Endothelial cell of umbilical vein (primary cell): Measurements from ENCODE around the gene MCRIP1. TPM values are rescaled to one million over a fixed set of nuclear protein-coding genes. Genes with fewer than 3 reads are reported as not detected.

Source experiments
- BruUV-seq: library from RNA; stranded (reverse); fragments of 400-500 nt; replicated peaks from 2 replicates; lab custom pipeline; 2021; lab: Mats Ljungman, UMichigan
- CTCF ChIA-PET: fragments of 300-600, 350-600 bp; sonication (Branson Sonifier 250); formaldehyde crosslinking; loops from one replicate; lab custom pipeline; 2021; ENCODE audit warnings: antibody characterized with exemption, inconsistent platforms; lab: Charles Lee
- POLR2A ChIA-PET: fragments of 300-600, 350-600 bp; sonication (Branson Sonifier 250); formaldehyde crosslinking; loops from one replicate; lab custom pipeline; 2021; ENCODE audit warnings: antibody characterized with exemption, inconsistent platforms; lab: Charles Lee
- DNase-seq: peaks from one replicate; pipeline ENCODE4 v3.0.0-alpha.2; 2011; ENCODE audit warnings: low read depth, low spot score
- FAIRE-seq: peaks from 2 replicates; lab custom pipeline; 2011; peaks lifted over from hg19 to GRCh38; lab: Jason Lieb, UNC
- H2AFZ ChIP-seq: 2 replicates; pipeline ENCODE4 v1.6.0; 2012; ENCODE audit warnings: low read depth, low read length, control low read depth, inconsistent platforms
- H3K27ac ChIP-seq: 2 replicates; pipeline ENCODE4 v1.5.1; 2011; ENCODE audit warnings: low read depth, mild to moderate bottlenecking, control low read depth, low read length, moderate library complexity; ENCODE audit not compliant: insufficient read depth
- H3K27me3 ChIP-seq, 2 experiments: 2 replicates each; pipeline versions ENCODE4 v1.6.0 to v1.6.1; 2011; ENCODE audit warnings: low read length in 2 of 2, mixed read lengths in 1 of 2; ENCODE audit not compliant: control insufficient read depth in 2 of 2, insufficient read depth in 2 of 2
- H3K36me3 ChIP-seq, 2 experiments: 2 replicates in 1 of 2; 3 replicates in 1 of 2; pipeline ENCODE4 v1.5.1; 2011; ENCODE audit warnings: low read length in 2 of 2, mild to moderate bottlenecking in 1 of 2, moderate library complexity in 1 of 2; ENCODE audit not compliant: control insufficient read depth in 2 of 2, insufficient read depth in 2 of 2; ENCODE audit errors: extremely low read depth in 1 of 2
- H3K4me1 ChIP-seq: 3 replicates; pipeline ENCODE4 v1.5.1; 2011; ENCODE audit warnings: mild to moderate bottlenecking, low read length; ENCODE audit not compliant: control insufficient read depth, insufficient read depth; ENCODE audit errors: extremely low read depth
- H3K4me2 ChIP-seq: 2 replicates; pipeline ENCODE4 v1.6.1; 2011; ENCODE audit warnings: low read length, control low read depth, mixed read lengths; ENCODE audit not compliant: insufficient read depth
- H3K4me3 ChIP-seq, 3 experiments: fragments of 200-600 bp in 1 of 3; sonication (generic), shearing (Covaris generic) in 1 of 3; replicated peaks in 1 of 3; 2 replicates each; pipeline ENCODE4 v1.5.1; 2011 to 2016; ENCODE audit warnings: control low read depth in 3 of 3, low read length in 3 of 3, mild to moderate bottlenecking in 2 of 3, inconsistent platforms in 1 of 3, low read depth in 1 of 3, moderate library complexity in 1 of 3; ENCODE audit not compliant: insufficient read depth in 1 of 3
- H3K79me2 ChIP-seq: 2 replicates; pipeline ENCODE4 v1.6.0; 2012; ENCODE audit warnings: low read length, inconsistent platforms; ENCODE audit not compliant: control insufficient read depth, insufficient read depth
- H3K9ac ChIP-seq: replicated peaks from 2 replicates; pipeline ENCODE3; 2011; ENCODE audit warnings: low read length, control low read depth; ENCODE audit not compliant: insufficient read depth; ENCODE audit errors: extremely low read depth
- H3K9me1 ChIP-seq: replicated peaks from 3 replicates; pipeline ENCODE4 v1.6.0; 2011; ENCODE audit warnings: mild to moderate bottlenecking, low read length; ENCODE audit not compliant: control insufficient read depth, insufficient read depth; ENCODE audit errors: extremely low read depth
- H3K9me3 ChIP-seq: replicated peaks from 2 replicates; pipeline ENCODE4 v1.5.1; 2012; ENCODE audit warnings: low read length, inconsistent platforms; ENCODE audit not compliant: control insufficient read depth, insufficient read depth
- H4K20me1 ChIP-seq: replicated peaks from 2 replicates; pipeline ENCODE3; 2011; ENCODE audit warnings: mild to moderate bottlenecking, low read length; ENCODE audit not compliant: control insufficient read depth, insufficient read depth; ENCODE audit errors: extremely low read depth
- EZH2 ChIP-seq: IDR thresholded peaks from 2 replicates; pipeline ENCODE4 v1.6.1; 2012; ENCODE audit warnings: borderline replicate concordance, low read depth, mild to moderate bottlenecking, moderate library complexity, low read length, inconsistent platforms; ENCODE audit not compliant: severe bottlenecking
- FOS ChIP-seq: IDR thresholded peaks from 2 replicates; pipeline ENCODE4 v1.6.1; 2011; ENCODE audit warnings: mild to moderate bottlenecking, low read length, moderate library complexity, borderline replicate concordance; ENCODE audit not compliant: insufficient read depth
- GATA2 ChIP-seq: IDR thresholded peaks from 2 replicates; pipeline ENCODE4 v1.7.0; 2011; ENCODE audit warnings: low read depth, mild to moderate bottlenecking, moderate library complexity, mixed read lengths, low read length; ENCODE audit not compliant: insufficient read length, insufficient read depth
- JUN ChIP-seq: IDR thresholded peaks from 2 replicates; pipeline ENCODE4 v1.6.1; 2011; ENCODE audit warnings: borderline replicate concordance, low read depth; ENCODE audit not compliant: insufficient read length, insufficient read depth
- MYC ChIP-seq: IDR thresholded peaks from one replicate; pipeline ENCODE4 v1.6.1; 2011; ENCODE audit warnings: mild to moderate bottlenecking, low read depth, low read length
- POLR2A ChIP-seq: IDR thresholded peaks from 2 replicates; pipeline ENCODE4 v1.6.1; 2012; ENCODE audit warnings: low read depth, mild to moderate bottlenecking, control low read depth, low read length
- POLR2AphosphoS5 ChIP-seq: IDR thresholded peaks from 2 replicates; pipeline ENCODE4 v1.6.1; 2012; ENCODE audit warnings: low read depth, mild to moderate bottlenecking, control low read depth, low read length, moderate library complexity; ENCODE audit not compliant: insufficient read depth
- dilution Hi-C: fragments of 300-500 bp; cut with MboI; formaldehyde crosslinking; loops from one replicate; pipeline ENCODE4 v1.15.0; 2019; ENCODE audit warnings: low sequenced_read_pairs; ENCODE audit not compliant: extremely low pct_ligation_motif_present
- intact Hi-C: fragments of 100-400 bp; cut with micrococcal nuclease; formaldehyde crosslinking; loops from one replicate; pipeline ENCODE4 v1.10.0; 2022
- polyA plus RNA-seq, 4 experiments: library from polyadenylated mRNA; depleted of rRNA in 3 of 4; stranded (reverse) in 3 of 4; unstranded in 1 of 4; fragments of >200 nt; gene quantifications; 2 replicates each; pipeline versions ENCODE4 v1.2.1 to v1.2.3, GENCODE V29; 2011 to 2012; ENCODE audit warnings: missing spikeins in 1 of 4
- total RNA-seq: library from RNA; stranded (reverse); gene quantifications from 2 replicates; pipeline ENCODE4 v1.2.3, GENCODE V29; 2021
- TF ChIP-seq, protein P1 (sequence below), 2 donors: IDR thresholded peaks; 1 replicate in 1 of 2; 2 replicates in 1 of 2; pipeline ENCODE4 v1.5.1; 2011; ENCODE audit warnings: low read length in 2 of 2, mild to moderate bottlenecking in 2 of 2, moderate library complexity in 2 of 2, control low read depth in 1 of 2, inconsistent platforms in 1 of 2, low read depth in 1 of 2; ENCODE audit not compliant: insufficient read depth in 1 of 2; ENCODE audit errors: extremely low read depth in 1 of 2
- TF ChIP-seq, protein P2 (sequence below): IDR thresholded peaks from 2 replicates; pipeline ENCODE4 v1.6.1; 2011; ENCODE audit not compliant: insufficient read depth, insufficient read length

Gene MCRIP1
- total and polyA plus RNA-seq, 2 donors (not counting 3 experiments of a cell fraction or from before 2014, with no cell fraction given): 121 to 205 TPM

DNA sequence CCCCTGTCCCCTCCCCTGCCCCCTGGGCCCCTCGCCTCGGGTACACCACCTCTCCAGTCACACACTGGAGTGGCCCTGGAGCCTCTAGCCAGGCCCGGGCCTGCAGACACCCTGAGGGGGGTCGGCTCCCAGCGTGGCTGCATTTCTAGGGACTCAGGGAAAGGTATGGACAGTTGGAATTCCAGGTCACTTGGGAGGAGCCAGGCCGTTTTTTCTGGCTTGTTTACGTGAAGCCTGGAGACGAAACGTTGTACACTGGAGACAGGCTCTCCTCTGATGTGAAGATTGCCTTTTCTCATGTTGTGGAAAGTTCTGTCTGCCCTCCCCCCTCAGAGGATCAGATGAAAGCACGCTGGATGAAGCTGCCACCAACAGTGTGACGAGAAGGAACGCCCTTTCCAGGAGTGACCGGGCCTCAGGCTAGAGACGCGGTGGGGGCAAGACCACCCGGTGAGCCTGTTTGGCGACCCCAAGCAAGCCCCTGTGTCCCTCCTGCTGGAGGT is 5.7 kb upstream of the MCRIP1 start:
- no peaks in the 10 kb centered on the region for H3K27me3 ChIP-seq
- FAIRE-seq (no peak), DNase-seq (no peak)
- H3K36me3 ChIP-seq: peaks cover 5 to 15% of the 10 kb centered on the region in 2 experiments
- BruUV-seq: no TSS peak
- H3K9ac ChIP-seq: no peak overlapping the region
- intact Hi-C loops (no loop called here), dilution Hi-C loops (no loop called here)
- H3K4me1 ChIP-seq: peaks cover under 1% of the 10 kb centered on the region
- CTCF ChIA-PET: interaction anchor here (0.8 kb wide), 1 partner anchor 32 kb away, joined by 3 read pairs; no protein-coding TSS in a partner anchor
- H3K27ac ChIP-seq: no peak overlapping the region
- no peaks in the 10 kb centered on the region for H3K9me1 ChIP-seq
- H3K79me2 ChIP-seq: no peaks in the 10 kb centered on the region
- no peak overlapping the region for H2AFZ ChIP-seq
- no peak overlapping the region for H3K4me2 ChIP-seq
- no peaks in the 10 kb centered on the region for H3K9me3 ChIP-seq
- H4K20me1 ChIP-seq: no peaks in the 10 kb centered on the region
- POLR2A ChIA-PET: no interaction called here
- TF ChIP-seq POLR2AphosphoS5: no peak
- TF ChIP-seq FOS: no peak
- TF ChIP-seq, protein P1, sequence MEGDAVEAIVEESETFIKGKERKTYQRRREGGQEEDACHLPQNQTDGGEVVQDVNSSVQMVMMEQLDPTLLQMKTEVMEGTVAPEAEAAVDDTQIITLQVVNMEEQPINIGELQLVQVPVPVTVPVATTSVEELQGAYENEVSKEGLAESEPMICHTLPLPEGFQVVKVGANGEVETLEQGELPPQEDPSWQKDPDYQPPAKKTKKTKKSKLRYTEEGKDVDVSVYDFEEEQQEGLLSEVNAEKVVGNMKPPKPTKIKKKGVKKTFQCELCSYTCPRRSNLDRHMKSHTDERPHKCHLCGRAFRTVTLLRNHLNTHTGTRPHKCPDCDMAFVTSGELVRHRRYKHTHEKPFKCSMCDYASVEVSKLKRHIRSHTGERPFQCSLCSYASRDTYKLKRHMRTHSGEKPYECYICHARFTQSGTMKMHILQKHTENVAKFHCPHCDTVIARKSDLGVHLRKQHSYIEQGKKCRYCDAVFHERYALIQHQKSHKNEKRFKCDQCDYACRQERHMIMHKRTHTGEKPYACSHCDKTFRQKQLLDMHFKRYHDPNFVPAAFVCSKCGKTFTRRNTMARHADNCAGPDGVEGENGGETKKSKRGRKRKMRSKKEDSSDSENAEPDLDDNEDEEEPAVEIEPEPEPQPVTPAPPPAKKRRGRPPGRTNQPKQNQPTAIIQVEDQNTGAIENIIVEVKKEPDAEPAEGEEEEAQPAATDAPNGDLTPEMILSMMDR (IDR thresholded peaks at IDR 0.05; ENCODE audit: extremely low read depth in 1 of 2, insufficient read depth in 1 of 2, low read depth in 1 of 2, low read length in 2 of 2): no peak
- TF ChIP-seq POLR2A: no peak
- no peak for TF ChIP-seq JUN
- TF ChIP-seq GATA2: no peak
- no peak for TF ChIP-seq MYC
- TF ChIP-seq, protein P2, sequence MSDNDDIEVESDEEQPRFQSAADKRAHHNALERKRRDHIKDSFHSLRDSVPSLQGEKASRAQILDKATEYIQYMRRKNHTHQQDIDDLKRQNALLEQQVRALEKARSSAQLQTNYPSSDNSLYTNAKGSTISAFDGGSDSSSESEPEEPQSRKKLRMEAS: no peak
- no peak for TF ChIP-seq EZH2
- H3K4me3 ChIP-seq: no peak overlapping the region
